Measurements from ENCODE around the gene MED4. TPM values are rescaled to one million over a fixed set of nuclear protein-coding genes. Genes with fewer than 3 reads are reported as not detected.

The MED4 gene, protein sequence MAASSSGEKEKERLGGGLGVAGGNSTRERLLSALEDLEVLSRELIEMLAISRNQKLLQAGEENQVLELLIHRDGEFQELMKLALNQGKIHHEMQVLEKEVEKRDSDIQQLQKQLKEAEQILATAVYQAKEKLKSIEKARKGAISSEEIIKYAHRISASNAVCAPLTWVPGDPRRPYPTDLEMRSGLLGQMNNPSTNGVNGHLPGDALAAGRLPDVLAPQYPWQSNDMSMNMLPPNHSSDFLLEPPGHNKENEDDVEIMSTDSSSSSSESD
- 10 to 100 TPM; 36.7 to 51.4 (median 39.2) TPM for total RNA-seq

DNA sequence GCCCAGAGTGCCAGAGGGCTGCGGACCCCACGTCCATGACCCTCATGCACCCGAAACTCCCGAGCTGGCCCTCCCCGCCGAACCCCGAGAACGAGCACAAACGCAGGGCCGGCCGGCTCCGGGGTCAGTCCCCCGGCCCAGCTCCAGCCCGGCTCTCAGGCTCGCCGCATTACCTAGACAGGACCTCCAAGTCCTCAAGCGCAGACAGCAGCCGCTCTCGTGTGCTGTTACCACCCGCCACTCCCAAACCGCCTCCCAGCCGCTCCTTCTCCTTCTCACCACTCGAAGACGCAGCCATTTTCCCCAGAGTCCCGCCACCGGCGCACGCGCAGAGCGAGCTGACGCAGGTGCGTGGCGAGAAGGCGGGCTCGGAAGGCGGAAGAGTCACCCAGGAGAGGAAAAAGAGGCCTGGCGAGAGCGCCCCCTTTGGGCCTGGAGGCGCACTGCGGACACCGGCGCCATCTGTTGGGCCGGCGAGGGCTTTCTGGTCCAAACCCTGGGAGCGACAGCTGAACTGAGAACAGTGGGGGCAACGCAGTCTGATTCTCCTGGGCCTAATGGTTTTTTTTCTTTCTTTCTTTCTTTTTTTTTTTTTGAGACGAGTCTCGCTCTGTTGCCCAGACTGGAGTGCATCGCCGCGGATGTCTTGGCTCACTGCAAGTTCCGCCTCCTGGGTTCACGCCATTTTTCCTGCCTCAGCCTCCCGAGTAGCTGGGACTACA is at the start of gene MED4:
Gene MED4 (minus strand): TSS at position 324 of the 722 bp plus-strand sequence. CDS start 26 bp downstream, at position 298.
- Histone ChIP-seq H3K27me3 (no peaks in the 10 kb centered on the region), H3K4me1 (peaks cover 6 to 45% (median 14%) of the 10 kb centered on the region in 3 donors), H3K27ac (peak within 1 kb of the TSS; percentile 65 to 94 (median 80)), H3K36me3 (no peaks in the 10 kb centered on the region), H3K4me3 (peak within 1 kb of the TSS; percentile 81 to 91), H3K9me3 (no peaks in the 10 kb centered on the region)
- ATAC-seq: peak; percentile 98
- 25% methylated on average over 19 of the region's 54 CpGs; no CpG with 5 or more reads in 1 of the 2 donors for WGBS, 2 donors (ENCODE audit: low coverage in 1 of 2)
- peak; percentile 74 to 75 for TF ChIP-seq POLR2A (IDR thresholded peaks at IDR 0.05)
- no peak for TF ChIP-seq EP300 (IDR thresholded peaks at IDR 0.05)
- TF ChIP-seq, protein P1, sequence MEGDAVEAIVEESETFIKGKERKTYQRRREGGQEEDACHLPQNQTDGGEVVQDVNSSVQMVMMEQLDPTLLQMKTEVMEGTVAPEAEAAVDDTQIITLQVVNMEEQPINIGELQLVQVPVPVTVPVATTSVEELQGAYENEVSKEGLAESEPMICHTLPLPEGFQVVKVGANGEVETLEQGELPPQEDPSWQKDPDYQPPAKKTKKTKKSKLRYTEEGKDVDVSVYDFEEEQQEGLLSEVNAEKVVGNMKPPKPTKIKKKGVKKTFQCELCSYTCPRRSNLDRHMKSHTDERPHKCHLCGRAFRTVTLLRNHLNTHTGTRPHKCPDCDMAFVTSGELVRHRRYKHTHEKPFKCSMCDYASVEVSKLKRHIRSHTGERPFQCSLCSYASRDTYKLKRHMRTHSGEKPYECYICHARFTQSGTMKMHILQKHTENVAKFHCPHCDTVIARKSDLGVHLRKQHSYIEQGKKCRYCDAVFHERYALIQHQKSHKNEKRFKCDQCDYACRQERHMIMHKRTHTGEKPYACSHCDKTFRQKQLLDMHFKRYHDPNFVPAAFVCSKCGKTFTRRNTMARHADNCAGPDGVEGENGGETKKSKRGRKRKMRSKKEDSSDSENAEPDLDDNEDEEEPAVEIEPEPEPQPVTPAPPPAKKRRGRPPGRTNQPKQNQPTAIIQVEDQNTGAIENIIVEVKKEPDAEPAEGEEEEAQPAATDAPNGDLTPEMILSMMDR (IDR thresholded peaks at IDR 0.05): peak; percentile 97 to 99 (median 98)
- TF ChIP-seq POLR2AphosphoS5 (IDR thresholded peaks at IDR 0.05): peak; percentile 90

DNA sequence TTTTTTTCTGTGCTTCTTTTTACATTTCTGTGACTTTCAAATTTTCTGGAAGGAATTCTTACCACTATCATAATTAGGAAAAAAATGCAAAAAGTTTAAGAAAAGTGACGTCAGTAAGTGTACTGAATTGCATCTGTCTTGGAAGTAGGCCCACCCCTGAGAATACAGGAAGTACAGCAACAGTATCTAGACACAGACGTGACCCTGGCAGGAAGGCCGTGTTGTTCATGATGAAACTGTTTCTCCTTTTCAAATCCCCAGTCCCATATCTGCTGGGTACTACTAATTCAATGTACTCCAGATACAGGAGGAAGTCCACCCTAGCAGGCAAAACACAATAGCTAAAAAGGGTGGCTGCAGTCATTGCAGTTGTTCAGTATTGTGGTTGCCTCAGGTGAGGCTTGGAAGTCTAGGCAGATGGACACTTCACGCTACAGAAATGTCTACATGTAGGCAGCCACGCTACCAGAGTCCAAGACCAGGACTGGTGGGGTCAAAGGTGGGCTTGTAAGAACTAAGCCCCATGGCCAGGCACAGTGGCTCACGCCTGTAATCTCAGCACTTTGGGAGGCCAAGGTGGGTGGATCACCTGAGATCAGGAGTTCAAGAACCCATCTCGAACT is 49.6 kb upstream of the MED4 start:
- Histone ChIP-seq H3K27ac (peak overlapping the region in 3 of 4 donors; percentile 14 to 60 (median 58)), H3K4me3 (no peak overlapping the region), H3K4me1 (peaks cover 0 to 14% (median 0%) of the 10 kb centered on the region in 3 donors), H3K36me3 (no peaks in the 10 kb centered on the region), H3K9me3 (no peaks in the 10 kb centered on the region), H3K27me3 (no peaks in the 10 kb centered on the region)
- no peak for TF ChIP-seq POLR2A (IDR thresholded peaks at IDR 0.05)
- TF ChIP-seq POLR2AphosphoS5 (IDR thresholded peaks at IDR 0.05): no peak
- no peak for TF ChIP-seq EP300 (IDR thresholded peaks at IDR 0.05)
- TF ChIP-seq, protein P1 (IDR thresholded peaks at IDR 0.05): no peak
- ATAC-seq: peak; percentile 78
- WGBS, 2 donors (ENCODE audit: low coverage in 1 of 2): 60 to 67% methylated on average over 3 to 7 of the region's 7 CpGs

DNA sequence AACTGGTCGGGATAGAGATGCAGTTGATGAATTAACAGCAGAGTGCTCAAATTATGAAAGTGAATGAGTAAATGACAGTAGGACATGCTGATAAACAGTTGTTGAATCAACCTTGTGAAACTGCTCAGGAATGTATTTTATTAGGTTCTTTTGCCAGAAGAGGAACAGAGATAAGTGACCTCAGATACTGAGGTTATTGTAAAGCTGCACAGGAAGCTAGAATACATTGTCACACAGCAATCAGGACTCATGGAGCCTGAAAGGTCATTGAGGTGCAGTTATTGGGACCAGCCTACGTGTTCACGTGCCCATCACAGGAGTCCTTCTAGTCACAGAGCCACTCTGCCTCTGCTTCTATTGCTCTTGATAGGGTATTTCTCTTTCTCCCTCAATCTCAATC is 47.5 kb upstream of the MED4 start:
- ATAC-seq: no peak
- H3K27me3 ChIP-seq: no peaks in the 10 kb centered on the region
- 78 to 84% methylated on average over 3 of the region's 3 CpGs for WGBS, 2 donors (ENCODE audit: low coverage in 1 of 2)
- TF ChIP-seq EP300 (IDR thresholded peaks at IDR 0.05): no peak
- no peak overlapping the region for H3K4me3 ChIP-seq
- H3K4me1 ChIP-seq: peaks cover 0 to 14% (median 0%) of the 10 kb centered on the region in 3 donors
- H3K27ac ChIP-seq: no peak overlapping the region
- H3K9me3 ChIP-seq: no peaks in the 10 kb centered on the region
- no peaks in the 10 kb centered on the region for H3K36me3 ChIP-seq

DNA sequence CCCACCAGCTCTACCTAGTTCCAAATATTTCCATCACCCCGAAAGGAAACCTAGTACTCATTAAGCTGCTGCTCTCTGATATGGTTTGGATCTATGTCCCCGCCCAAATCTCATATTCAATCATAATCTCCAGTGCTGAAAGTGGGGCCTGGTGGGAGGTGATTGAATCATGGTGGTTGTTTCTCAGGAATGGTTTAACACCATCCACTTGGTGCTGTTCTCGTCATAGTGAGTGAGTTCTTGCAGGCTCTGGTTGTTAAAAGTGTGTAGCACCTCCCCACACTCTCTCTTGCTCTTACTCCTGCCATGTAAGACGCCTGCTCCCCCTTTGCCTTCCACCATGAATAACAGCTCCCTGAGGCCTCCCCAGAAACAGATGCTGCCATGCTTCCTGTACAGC is 43.4 kb upstream of the MED4 start:
- 92 to 96% methylated on average over 3 to 4 of the region's 4 CpGs for WGBS, 2 donors (ENCODE audit: low coverage in 1 of 2)
- Histone ChIP-seq H3K4me1 (no peaks in the 10 kb centered on the region), H3K9me3 (no peaks in the 10 kb centered on the region), H3K27ac (no peak overlapping the region), H3K4me3 (no peak overlapping the region), H3K27me3 (no peaks in the 10 kb centered on the region), H3K36me3 (no peaks in the 10 kb centered on the region)
- ATAC-seq: no peak
- TF ChIP-seq, protein P1 (IDR thresholded peaks at IDR 0.05): no peak

DNA sequence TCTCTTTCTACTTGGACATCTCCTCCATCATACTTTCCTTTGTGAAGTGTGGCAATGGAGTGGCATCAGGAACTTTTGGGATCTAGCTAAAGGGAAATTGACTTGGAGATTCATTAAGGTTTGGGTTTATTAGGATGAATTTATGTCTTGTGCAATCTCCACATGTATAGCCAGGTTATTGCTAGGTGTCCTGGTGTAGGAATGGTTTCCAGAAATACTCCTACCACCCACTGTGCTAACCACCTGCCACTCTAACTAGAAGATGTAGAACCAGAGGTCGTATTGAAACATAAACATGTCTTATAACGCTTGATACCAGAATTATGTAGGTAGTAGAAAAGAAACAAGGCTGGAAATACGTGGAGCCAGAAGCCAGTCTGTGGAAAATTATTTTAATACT is 38.1 kb upstream of the MED4 start:
- H3K9me3 ChIP-seq: no peaks in the 10 kb centered on the region
- H3K4me3 ChIP-seq: no peak overlapping the region
- TF ChIP-seq EP300 (IDR thresholded peaks at IDR 0.05) (no peak), POLR2AphosphoS5 (IDR thresholded peaks at IDR 0.05) (no peak), POLR2A (IDR thresholded peaks at IDR 0.05) (no peak)
- TF ChIP-seq, protein P1 (IDR thresholded peaks at IDR 0.05): no peak
- no peaks in the 10 kb centered on the region for H3K27me3 ChIP-seq
- H3K4me1 ChIP-seq: peaks cover 0 to 5% (median 0%) of the 10 kb centered on the region in 3 donors
- H3K36me3 ChIP-seq: no peaks in the 10 kb centered on the region
- WGBS, 2 donors (ENCODE audit: low coverage in 1 of 2): 43 to 59% methylated on average over 3 of the region's 3 CpGs
- ATAC-seq: no peak
- H3K27ac ChIP-seq: no peak overlapping the region
